ENCODE measurements around the gene SYTL2.
A peak's percentile ranks its signal among the peaks of the same experiment; 100 is the strongest.

Gene SYTL2

DNA sequence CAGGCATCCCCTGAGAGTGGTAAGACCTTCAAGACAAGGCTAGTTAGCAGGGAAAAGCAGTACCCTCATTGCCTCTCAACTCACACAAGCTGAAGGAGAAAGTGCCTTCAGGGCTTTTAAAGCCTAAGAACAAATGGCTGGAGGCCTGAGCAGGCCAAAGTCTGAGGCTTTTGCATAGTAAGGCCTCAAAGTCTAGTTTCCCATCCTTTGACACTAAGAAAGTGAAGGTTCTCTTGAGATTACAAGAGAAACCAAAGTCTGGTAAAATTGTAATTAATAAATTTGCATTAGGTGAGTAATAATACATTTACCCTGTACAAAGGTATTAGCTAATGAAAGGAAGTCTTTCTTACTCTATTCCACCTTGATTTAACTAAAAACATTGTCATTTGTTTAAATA, 78.0 kb downstream of the SYTL2 start:
- Histone ChIP-seq H3K4me1 (ENCODE audit: insufficient read depth, low read length) (no peaks in the 10 kb centered on the region), H3K9ac (ENCODE audit: low read depth, low read length) (no peak overlapping the region), H3K9me3 (ENCODE audit: control insufficient read depth, insufficient read depth, low read length) (no peaks in the 10 kb centered on the region), H3K36me3 (ENCODE audit: insufficient read depth, low read length) (no peaks in the 10 kb centered on the region)

DNA sequence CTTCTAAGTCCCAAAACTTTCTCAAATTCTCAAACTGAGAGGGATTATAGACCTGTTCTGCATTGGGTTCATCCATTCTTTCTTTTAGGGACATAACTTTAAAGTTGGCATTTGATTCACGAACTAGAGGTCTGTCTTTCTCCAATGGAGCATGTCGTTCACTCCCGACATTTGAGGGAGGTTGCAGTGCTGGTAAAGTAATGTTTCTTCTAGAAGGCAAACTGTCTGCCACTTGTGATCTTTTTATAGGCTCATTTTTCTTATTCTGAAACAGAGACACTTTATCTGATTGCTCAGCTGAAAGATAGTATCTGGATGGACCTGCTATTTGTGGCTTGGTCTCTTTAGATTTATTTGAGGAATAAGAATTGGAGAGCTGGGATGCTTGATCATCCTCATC, 84.6 kb downstream of the SYTL2 start:
- Histone ChIP-seq H3K9me3 (ENCODE audit: control insufficient read depth, insufficient read depth, low read length) (peaks cover 5% of the 10 kb centered on the region; the same call in 1 of the 2 replicates), H3K36me3 (ENCODE audit: insufficient read depth, low read length) (no peaks in the 10 kb centered on the region), H3K4me1 (ENCODE audit: insufficient read depth, low read length) (no peaks in the 10 kb centered on the region), H3K9ac (ENCODE audit: low read depth, low read length) (no peak overlapping the region)

- no peak overlapping the region for H3K9ac ChIP-seq (ENCODE audit: low read depth, low read length)
- H3K4me1 ChIP-seq (ENCODE audit: insufficient read depth, low read length): 0 out of 2 replicates have a peak, but pooled peaks cover under 1% of the 10 kb centered on the region
- H3K9me3 ChIP-seq (ENCODE audit: control insufficient read depth, insufficient read depth, low read length): peaks cover 5% of the 10 kb centered on the region; the same call in 1 of the 2 replicates
- no peaks in the 10 kb centered on the region for H3K36me3 ChIP-seq (ENCODE audit: insufficient read depth, low read length)
Measured at GRCh38 chr11:85725510-85726258, 85.3 kb downstream of the SYTL2 start.

DNA sequence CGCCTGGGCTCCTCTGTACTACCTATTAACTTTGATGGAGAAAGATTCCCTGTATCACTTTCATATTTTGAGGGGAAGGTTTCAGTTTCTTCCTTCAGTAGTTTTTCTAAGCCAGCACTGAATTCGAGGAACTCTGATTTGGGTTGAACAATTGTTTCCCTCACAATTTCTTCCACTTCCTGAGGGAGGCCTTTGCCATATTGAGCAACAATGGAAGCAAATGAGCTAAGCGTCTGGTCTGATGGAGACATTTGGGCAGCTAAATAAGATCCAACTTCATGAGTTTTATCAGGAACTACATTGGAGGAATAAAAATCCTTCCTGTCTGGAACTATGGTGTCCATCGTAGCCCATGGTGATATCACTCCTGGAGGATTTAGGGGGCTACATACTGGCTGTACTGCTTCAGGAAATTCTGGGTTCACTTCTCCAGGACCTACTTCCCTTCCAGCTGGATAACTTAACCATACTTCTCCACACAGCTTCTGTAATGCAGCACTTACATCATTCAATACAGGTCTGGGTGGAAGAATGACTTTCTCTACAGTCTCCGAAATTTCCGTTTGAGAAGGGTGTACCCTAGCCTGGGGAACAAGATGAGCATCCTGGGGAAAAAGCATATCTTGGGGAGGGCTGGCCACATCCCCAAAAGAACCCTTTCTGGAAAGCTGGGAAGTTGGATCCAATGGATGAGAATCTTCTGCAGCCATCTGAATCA, 86.0 kb downstream of the SYTL2 start:
- H3K9me3 ChIP-seq (ENCODE audit: control insufficient read depth, insufficient read depth, low read length): peaks cover 5% of the 10 kb centered on the region; the same call in 1 of the 2 replicates
- H3K36me3 ChIP-seq (ENCODE audit: insufficient read depth, low read length): no peaks in the 10 kb centered on the region
- H3K9ac ChIP-seq (ENCODE audit: low read depth, low read length): no peak overlapping the region
- peaks cover 9% of the 10 kb centered on the region; the same call in 1 of the 2 replicates for H3K4me1 ChIP-seq (ENCODE audit: insufficient read depth, low read length)

- peaks cover 19% of the 10 kb centered on the region; the same call in 1 of the 2 replicates for H3K4me1 ChIP-seq (ENCODE audit: insufficient read depth, low read length)
- peaks cover 5% of the 10 kb centered on the region; the same call in 1 of the 2 replicates for H3K9me3 ChIP-seq (ENCODE audit: control insufficient read depth, insufficient read depth, low read length)
- H3K9ac ChIP-seq (ENCODE audit: low read depth, low read length): no peak overlapping the region
Measured at GRCh38 chr11:85723088-85723487, 87.9 kb downstream of the SYTL2 start.

GRCh38 chr11:85721191-85721590, 89.8 kb downstream of the SYTL2 start:
- Histone ChIP-seq H3K9me3 (ENCODE audit: control insufficient read depth, insufficient read depth, low read length) (peaks cover 5% of the 10 kb centered on the region; the same call in 1 of the 2 replicates), H3K9ac (ENCODE audit: low read depth, low read length) (no peak overlapping the region), H3K4me1 (ENCODE audit: insufficient read depth, low read length) (peaks cover 30% of the 10 kb centered on the region), H3K36me3 (ENCODE audit: insufficient read depth, low read length) (no peaks in the 10 kb centered on the region)

More at GRCh38 chr11:85723088-85723487, 87.9 kb downstream of the SYTL2 start:
- H3K36me3 ChIP-seq (ENCODE audit: insufficient read depth, low read length): no peaks in the 10 kb centered on the region

- Histone ChIP-seq H3K9me3 (ENCODE audit: control insufficient read depth, insufficient read depth, low read length) (no peaks in the 10 kb centered on the region), H3K4me1 (ENCODE audit: insufficient read depth, low read length) (peaks cover 32% of the 10 kb centered on the region), H3K36me3 (ENCODE audit: insufficient read depth, low read length) (no peaks in the 10 kb centered on the region), H3K9ac (ENCODE audit: low read depth, low read length) (peak overlapping the region; percentile 52)
Measured at GRCh38 chr11:85718991-85719807, 91.7 kb downstream of the SYTL2 start.

- Histone ChIP-seq H3K9me3 (ENCODE audit: control insufficient read depth, insufficient read depth, low read length) (no peaks in the 10 kb centered on the region), H3K36me3 (ENCODE audit: insufficient read depth, low read length) (no peaks in the 10 kb centered on the region), H3K9ac (ENCODE audit: low read depth, low read length) (peak overlapping the region; percentile 52), H3K4me1 (ENCODE audit: insufficient read depth, low read length) (peaks cover 32% of the 10 kb centered on the region)
Measured at GRCh38 chr11:85718126-85718943, 92.6 kb downstream of the SYTL2 start.

DNA sequence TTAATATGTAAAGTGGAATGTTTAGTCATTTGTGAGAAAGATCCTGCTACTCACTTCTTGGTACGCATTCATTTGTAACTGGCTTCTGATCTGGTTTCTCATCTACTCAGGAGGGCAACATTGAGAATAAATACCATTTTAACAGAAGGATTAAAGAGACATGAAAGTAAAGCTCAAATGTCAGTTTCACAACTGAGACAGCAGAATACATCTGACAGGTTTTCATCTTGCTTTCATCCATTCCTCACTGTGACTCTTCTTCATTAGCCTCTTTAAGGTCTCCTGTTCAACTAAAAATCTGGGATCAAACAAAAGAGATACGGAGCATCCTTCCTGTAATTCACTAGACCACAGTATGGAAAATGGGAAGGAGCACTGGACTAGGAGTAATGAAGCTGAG, 93.5 kb downstream of the SYTL2 start:
- H3K9ac ChIP-seq (ENCODE audit: low read depth, low read length): no peak overlapping the region
- no peaks in the 10 kb centered on the region for H3K36me3 ChIP-seq (ENCODE audit: insufficient read depth, low read length)
- peaks cover 32% of the 10 kb centered on the region for H3K4me1 ChIP-seq (ENCODE audit: insufficient read depth, low read length)
- H3K9me3 ChIP-seq (ENCODE audit: control insufficient read depth, insufficient read depth, low read length): no peaks in the 10 kb centered on the region

GRCh38 chr11:85712953-85713352, 98.0 kb downstream of the SYTL2 start:
- Histone ChIP-seq H3K4me1 (ENCODE audit: insufficient read depth, low read length) (peaks cover 11% of the 10 kb centered on the region), H3K36me3 (ENCODE audit: insufficient read depth, low read length) (no peaks in the 10 kb centered on the region), H3K9ac (ENCODE audit: low read depth, low read length) (no peak overlapping the region)

DNA sequence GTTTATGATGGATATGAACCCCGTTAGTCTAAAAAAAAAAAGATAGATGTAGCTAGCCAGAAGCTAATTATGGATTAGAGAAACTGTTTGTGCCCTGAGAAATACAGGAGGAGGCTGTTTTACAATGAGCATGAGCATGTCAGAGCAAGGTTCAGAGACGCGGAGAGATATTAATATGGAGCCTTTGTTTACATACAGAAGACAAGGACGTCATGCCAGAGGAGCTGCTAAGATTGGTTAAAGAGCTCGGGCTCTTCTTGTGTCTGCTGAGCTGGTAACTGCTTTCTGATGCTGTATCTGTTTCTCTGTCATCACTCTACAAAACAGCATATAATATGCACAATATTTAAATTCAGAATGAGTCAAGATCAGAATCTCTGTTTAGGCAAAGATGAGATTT, 100.0 kb downstream of the SYTL2 start:
- Histone ChIP-seq H3K36me3 (ENCODE audit: insufficient read depth, low read length) (no peaks in the 10 kb centered on the region; the same call in 1 of the 2 replicates), H3K4me1 (ENCODE audit: insufficient read depth, low read length) (no peaks in the 10 kb centered on the region), H3K9ac (ENCODE audit: low read depth, low read length) (no peak overlapping the region), H3K9me3 (ENCODE audit: control insufficient read depth, insufficient read depth, low read length) (no peaks in the 10 kb centered on the region)

More at GRCh38 chr11:85712953-85713352, 98.0 kb downstream of the SYTL2 start:
- no peaks in the 10 kb centered on the region for H3K9me3 ChIP-seq (ENCODE audit: control insufficient read depth, insufficient read depth, low read length)

DNA sequence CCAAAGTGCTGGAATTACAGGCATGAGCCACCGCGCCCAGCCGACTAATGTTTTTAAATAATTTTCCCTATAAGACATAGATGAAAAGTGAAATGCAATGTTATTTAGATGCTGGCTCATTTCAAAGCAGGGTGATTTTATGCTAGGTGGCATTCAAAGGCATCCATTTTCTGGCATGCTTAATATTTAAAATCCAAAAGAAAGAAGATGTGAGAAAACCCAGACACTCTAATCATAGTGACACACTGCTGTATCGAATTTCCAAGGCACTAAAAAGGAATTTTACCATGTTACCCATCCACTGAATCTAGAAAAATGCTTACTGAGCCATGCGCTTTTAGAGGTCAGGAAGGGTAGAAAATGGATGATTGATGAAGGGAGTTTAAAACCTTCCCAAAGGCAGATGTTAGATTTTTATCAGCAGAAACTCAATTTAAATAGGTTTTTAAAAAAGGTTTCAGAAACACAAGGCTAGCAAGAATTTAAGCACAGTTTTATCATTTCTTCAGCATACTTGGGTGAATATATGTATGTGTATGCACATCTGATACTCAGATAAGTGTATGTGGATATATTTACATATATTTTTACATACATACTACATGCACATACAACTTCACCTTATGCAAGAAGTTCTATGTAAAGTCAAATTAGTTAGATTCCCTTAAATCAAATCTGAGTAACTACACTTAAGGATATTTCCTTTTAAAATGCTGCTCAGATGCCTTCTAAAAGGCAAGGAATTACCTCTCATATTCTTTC, 100.8 kb downstream of the SYTL2 start:
- H3K36me3 ChIP-seq (ENCODE audit: insufficient read depth, low read length): no peaks in the 10 kb centered on the region; the same call in 1 of the 2 replicates
- H3K9ac ChIP-seq (ENCODE audit: low read depth, low read length): no peak overlapping the region
- no peaks in the 10 kb centered on the region for H3K4me1 ChIP-seq (ENCODE audit: insufficient read depth, low read length)
- no peaks in the 10 kb centered on the region for H3K9me3 ChIP-seq (ENCODE audit: control insufficient read depth, insufficient read depth, low read length)

GRCh38 chr11:85705800-85706199, 105.1 kb downstream of the SYTL2 start:
- no peaks in the 10 kb centered on the region for H3K4me1 ChIP-seq (ENCODE audit: insufficient read depth, low read length)
- no peak overlapping the region for H3K9ac ChIP-seq (ENCODE audit: low read depth, low read length)
- no peaks in the 10 kb centered on the region; the same call in 1 of the 2 replicates for H3K36me3 ChIP-seq (ENCODE audit: insufficient read depth, low read length)
- peaks cover 3% of the 10 kb centered on the region; the same call in 1 of the 2 replicates for H3K9me3 ChIP-seq (ENCODE audit: control insufficient read depth, insufficient read depth, low read length)

Data from ES-I3 (cell line).